K562 (cell line): ENCODE data around the gene MFAP3. TPM values are rescaled to one million over a fixed set of nuclear protein-coding genes. Genes with fewer than 3 reads are reported as not detected.

Experiments used
- ATAC-seq: fragments of 200-7000 bp; cut with Tn5 transposase; 3 replicates; pipeline ENCODE4 v1.9.1; 2020; ENCODE audit warnings: moderate library complexity
- BruUV-seq: library from RNA; stranded (reverse); fragments of 400-500 nt; replicated peaks from 2 replicates; lab custom pipeline; 2021; lab: Mats Ljungman, UMichigan
- CTCF ChIA-PET: fragments of 300-600 bp; formaldehyde crosslinking; extraction: SDS; loops from one replicate; lab custom pipeline; 2021; ENCODE audit warnings: low intra/inter-chr PET ratio; lab: Yijun Ruan, JAX
- POLR2A ChIA-PET: fragments of 300-600, 350-650 bp; sonication (Branson Sonifier 250); formaldehyde crosslinking; extraction: SDS; loops from one replicate; lab custom pipeline; 2021; ENCODE audit warnings: antibody characterized with exemption, inconsistent platforms; lab: Yijun Ruan, JAX
- DNase-seq, 4 experiments: peaks; one replicate each; pipeline versions ENCODE4 v3.0.0 to v3.0.0-alpha.2; 2011 to 2018; ENCODE audit warnings: low spot score in 3 of 4, mixed read lengths in 3 of 4; ENCODE audit errors: extremely low read depth in 1 of 4
- FAIRE-seq: peaks from 2 replicates; lab custom pipeline; 2011; peaks lifted over from hg19 to GRCh38; lab: Jason Lieb, UNC
- H2AFZ ChIP-seq: 2 replicates; pipeline ENCODE4 v1.6.0; 2011; ENCODE audit warnings: low read depth, low read length, control low read depth, inconsistent platforms
- H3K27ac ChIP-seq: fragments of 200-600 bp; 3 replicates; pipeline ENCODE4 v1.8.0; 2011; ENCODE audit warnings: low read depth, mild to moderate bottlenecking, control low read depth, inconsistent platforms, low read length, moderate library complexity, mixed read lengths; ENCODE audit errors: extremely low read depth
- H3K27me3 ChIP-seq, 2 experiments: fragments of 300-600 bp in 1 of 2; 2 replicates in 1 of 2; 3 replicates in 1 of 2; pipeline versions ENCODE4 v1.6.0 to v1.8.0; 2011; ENCODE audit warnings: inconsistent platforms in 2 of 2, low read length in 2 of 2, mild to moderate bottlenecking in 1 of 2, mixed read lengths in 1 of 2, moderate library complexity in 1 of 2; ENCODE audit not compliant: control insufficient read depth in 2 of 2, insufficient read depth in 2 of 2
- H3K36me3 ChIP-seq: fragments of 300-600 bp; 3 replicates; pipeline ENCODE4 v1.8.0; 2011; ENCODE audit warnings: mild to moderate bottlenecking, low read length, inconsistent platforms; ENCODE audit not compliant: control insufficient read depth, insufficient read depth
- H3K4me1 ChIP-seq, 2 experiments: fragments of 200-600 bp in 1 of 2; replicated peaks in 1 of 2; 2 replicates in 1 of 2; 3 replicates in 1 of 2; pipeline versions ENCODE4 v1.5.1 to v1.8.0; 2011; ENCODE audit warnings: inconsistent platforms in 2 of 2, low read length in 2 of 2, mild to moderate bottlenecking in 1 of 2, mixed read lengths in 1 of 2, moderate library complexity in 1 of 2; ENCODE audit not compliant: control insufficient read depth in 2 of 2, insufficient read depth in 2 of 2
- H3K4me2 ChIP-seq: 2 replicates; pipeline ENCODE4 v1.6.1; 2011; ENCODE audit warnings: low read length, control low read depth, inconsistent platforms, mixed read lengths; ENCODE audit not compliant: insufficient read depth
- H3K4me3 ChIP-seq: fragments of 200-600 bp; sonication (generic), shearing (Covaris generic); 2 replicates; pipeline ENCODE4 v1.5.1; 2016; ENCODE audit warnings: control low read depth, inconsistent platforms
- H3K79me2 ChIP-seq: fragments of 200-600 bp; 3 replicates; pipeline ENCODE4 v1.8.0; 2011; ENCODE audit warnings: low read length, inconsistent platforms; ENCODE audit not compliant: control insufficient read depth, insufficient read depth
- H3K9ac ChIP-seq, 2 experiments: 2 replicates each; pipeline versions ENCODE4 v1.6.0 to v1.6.1; 2011; ENCODE audit warnings: low read depth in 2 of 2, low read length in 2 of 2, control low read depth in 1 of 2, inconsistent platforms in 1 of 2, mild to moderate bottlenecking in 1 of 2, mixed read lengths in 1 of 2; ENCODE audit not compliant: insufficient read depth in 1 of 2
- H3K9me1 ChIP-seq: one replicate; pipeline ENCODE4 v1.6.0; 2011; ENCODE audit warnings: inconsistent platforms, mild to moderate bottlenecking, low read length, moderate library complexity; ENCODE audit not compliant: control insufficient read depth, insufficient read depth
- H3K9me3 ChIP-seq: replicated peaks from 2 replicates; pipeline ENCODE4 v1.5.1; 2011; ENCODE audit warnings: low read depth, low read length, inconsistent platforms; ENCODE audit not compliant: control insufficient read depth, insufficient read depth
- H4K20me1 ChIP-seq: replicated peaks from 2 replicates; pipeline ENCODE4 v1.6.1; 2011; ENCODE audit warnings: low read length, inconsistent platforms, mixed read lengths; ENCODE audit not compliant: control insufficient read depth, insufficient read depth
- ARHGAP35 ChIP-seq: fragments of 450-650 bp; IDR thresholded peaks from 2 replicates; pipeline ENCODE4 v1.6.1; 2018; ENCODE audit not compliant: partially characterized antibody
- ATF3 ChIP-seq, 2 experiments: fragments of 450-650 bp in 1 of 2; sonication (generic) in 1 of 2; formaldehyde crosslinking in 1 of 2; IDR thresholded peaks in 1 of 2; conservative IDR thresholded peaks in 1 of 2; 2 replicates each; pipeline versions ENCODE4 v1.6.1 to v1.8.1; 2016 to 2023; ENCODE audit warnings: mild to moderate bottlenecking in 2 of 2, moderate library complexity in 2 of 2, inconsistent platforms in 1 of 2, missing genetic modification reagents in 1 of 2
- CHCHD3 ChIP-seq: fragments of 250-450 bp; sonication (Bioruptor Pico); IDR thresholded peaks from 2 replicates; pipeline ENCODE4 v2.1.2; 2022; ENCODE audit warnings: mild to moderate bottlenecking
- CSDE1 ChIP-seq, 2 experiments: fragments of 450-650 bp; IDR thresholded peaks; 2 replicates each; pipeline ENCODE4 v1.6.1; 2016; ENCODE audit warnings: mild to moderate bottlenecking in 1 of 2
- HNRNPUL1 ChIP-seq: fragments of 200-400 bp; formaldehyde crosslinking; IDR thresholded peaks from 2 replicates; pipeline ENCODE4 v1.6.1; 2017; ENCODE audit warnings: low read length
- IRF9 ChIP-seq: fragments of 450-650 bp; IDR thresholded peaks from 2 replicates; pipeline ENCODE4 v1.6.1; 2016; ENCODE audit warnings: missing biosample characterization, missing genetic modification characterization
- NBN ChIP-seq: fragments of 450-650 bp; IDR thresholded peaks from 2 replicates; pipeline ENCODE4 v1.6.1; 2016; ENCODE audit warnings: low read depth, mild to moderate bottlenecking
- WGBS: fragments of 100-300 bp; shearing (Covaris generic); methylation state at CpG from one replicate; pipeline ENCODE4 v1.1.6; 2016; ENCODE audit warnings: low coverage, mixed read lengths; ENCODE audit not compliant: insufficient coverage; ENCODE audit errors: missing lambda C conversion rate; 5-methylcytosine and 5-hydroxymethylcytosine counted together
- in situ Hi-C: fragments of 300-500 bp; cut with MboI; formaldehyde crosslinking; loops from 4 replicates; pipeline ENCODE4 v1.15.0; 2018; ENCODE audit warnings: inconsistent platforms, mixed read lengths
- intact Hi-C: fragments of 100-400 bp; cut with micrococcal nuclease; formaldehyde crosslinking; loops from 2 replicates; pipeline ENCODE4 v1.14.2; 2022
- polyA plus RNA-seq, 8 experiments: library from polyadenylated mRNA; depleted of rRNA in 4 of 8; stranded (reverse) in 5 of 8; unstranded in 3 of 8; fragments of >200 nt; fragmentation: Nextera tagmentation in 2 of 8; fragmentation: Illumina TruSeq in 1 of 8; extraction: Ambion mirVana in 2 of 8; extraction: Trizol in 1 of 8; gene quantifications; 2 replicates each; pipeline versions ENCODE4 v1.2.1 to v1.2.3, GENCODE V29; 2011 to 2014; ENCODE audit warnings: inconsistent platforms in 1 of 8, missing spikeins in 1 of 8
- total RNA-seq, 7 experiments: library from RNA; depleted of rRNA in 6 of 7; stranded (reverse); fragments of >200 nt in 6 of 7; fragmentation: Illumina TruSeq in 2 of 7; extraction: Trizol in 2 of 7; gene quantifications; 2 replicates each; pipeline versions ENCODE4 v1.2.1 to v1.2.3, GENCODE V29; 2011 to 2021; ENCODE audit warnings: low replicate concordance in 1 of 7
- TF ChIP-seq, protein P1 (sequence below): sonication (generic); formaldehyde crosslinking; IDR thresholded peaks from 2 replicates; pipeline ENCODE4 v1.8.0; 2022; ENCODE audit warnings: mild to moderate bottlenecking, low read depth, missing genetic modification reagents

Gene MFAP3
- total and polyA plus RNA-seq, 9 of the 15 experiments (the other 6 are each of a cell fraction or from before 2014, with no cell fraction given): 9.5 to 39.1 (median 20.7) TPM

- Histone ChIP-seq H3K9ac (no peak overlapping the region), H3K9me1 (no peaks in the 10 kb centered on the region), H3K4me3 (no peak overlapping the region), H3K9me3 (no peaks in the 10 kb centered on the region), H3K27me3 (peaks cover 0 to 7% of the 10 kb centered on the region in 2 experiments; a peak in 2 of 5 replicates), H3K27ac (no peak overlapping the region), H2AFZ (no peak overlapping the region), H3K4me1 (no peaks in the 10 kb centered on the region; a peak in 1 of 5 replicates), H3K79me2 (no peaks in the 10 kb centered on the region), H3K36me3 (no peaks in the 10 kb centered on the region), H3K4me2 (no peak overlapping the region), H4K20me1 (no peaks in the 10 kb centered on the region)
- ChIA-PET CTCF (no interaction called here), POLR2A (no interaction called here)
- in situ Hi-C loops: loop anchor here (10.0 kb wide), 1 partner anchor 527 kb away; no protein-coding TSS in a partner anchor
- ATAC-seq: no peak
- FAIRE-seq: no peak
- DNase-seq: no peak
- intact Hi-C loops: loop anchor here (10.0 kb wide), 1 partner anchor 447 kb away; no protein-coding TSS in a partner anchor
- BruUV-seq: no TSS peak
- 0% methylated on average over 1 of the region's 1 CpG for WGBS
- no peak for TF ChIP-seq CHCHD3 (CRISPR knock-in tag)
- TF ChIP-seq HNRNPUL1: no peak
- TF ChIP-seq, protein P1, sequence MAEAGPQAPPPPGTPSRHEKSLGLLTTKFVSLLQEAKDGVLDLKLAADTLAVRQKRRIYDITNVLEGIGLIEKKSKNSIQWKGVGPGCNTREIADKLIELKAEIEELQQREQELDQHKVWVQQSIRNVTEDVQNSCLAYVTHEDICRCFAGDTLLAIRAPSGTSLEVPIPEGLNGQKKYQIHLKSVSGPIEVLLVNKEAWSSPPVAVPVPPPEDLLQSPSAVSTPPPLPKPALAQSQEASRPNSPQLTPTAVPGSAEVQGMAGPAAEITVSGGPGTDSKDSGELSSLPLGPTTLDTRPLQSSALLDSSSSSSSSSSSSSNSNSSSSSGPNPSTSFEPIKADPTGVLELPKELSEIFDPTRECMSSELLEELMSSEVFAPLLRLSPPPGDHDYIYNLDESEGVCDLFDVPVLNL (CRISPR knock-in tag): no peak
- TF ChIP-seq IRF9 (tag): no peak
- TF ChIP-seq ATF3 (IDR thresholded peaks at IDR 0.05): no peak
- no peak for TF ChIP-seq ATF3 (CRISPR knock-in tag; conservative IDR thresholded peaks at IDR 0.05)
- TF ChIP-seq ARHGAP35: no peak
- no peak for TF ChIP-seq NBN
- TF ChIP-seq CSDE1 (IDR thresholded peaks at IDR 0.05): no peak
Observed at GRCh38 chr5:154078272-154078671, 39.5 kb downstream of the MFAP3 start.
